ENCODE data around the gene BAAT.

Gene BAAT

GRCh38 chr9:101398930-101399642 lies 14.3 kb upstream of the BAAT start:
- peak in 8 of 56 donors; percentile 26 to 66 (median 35) for DNase-seq

DNA sequence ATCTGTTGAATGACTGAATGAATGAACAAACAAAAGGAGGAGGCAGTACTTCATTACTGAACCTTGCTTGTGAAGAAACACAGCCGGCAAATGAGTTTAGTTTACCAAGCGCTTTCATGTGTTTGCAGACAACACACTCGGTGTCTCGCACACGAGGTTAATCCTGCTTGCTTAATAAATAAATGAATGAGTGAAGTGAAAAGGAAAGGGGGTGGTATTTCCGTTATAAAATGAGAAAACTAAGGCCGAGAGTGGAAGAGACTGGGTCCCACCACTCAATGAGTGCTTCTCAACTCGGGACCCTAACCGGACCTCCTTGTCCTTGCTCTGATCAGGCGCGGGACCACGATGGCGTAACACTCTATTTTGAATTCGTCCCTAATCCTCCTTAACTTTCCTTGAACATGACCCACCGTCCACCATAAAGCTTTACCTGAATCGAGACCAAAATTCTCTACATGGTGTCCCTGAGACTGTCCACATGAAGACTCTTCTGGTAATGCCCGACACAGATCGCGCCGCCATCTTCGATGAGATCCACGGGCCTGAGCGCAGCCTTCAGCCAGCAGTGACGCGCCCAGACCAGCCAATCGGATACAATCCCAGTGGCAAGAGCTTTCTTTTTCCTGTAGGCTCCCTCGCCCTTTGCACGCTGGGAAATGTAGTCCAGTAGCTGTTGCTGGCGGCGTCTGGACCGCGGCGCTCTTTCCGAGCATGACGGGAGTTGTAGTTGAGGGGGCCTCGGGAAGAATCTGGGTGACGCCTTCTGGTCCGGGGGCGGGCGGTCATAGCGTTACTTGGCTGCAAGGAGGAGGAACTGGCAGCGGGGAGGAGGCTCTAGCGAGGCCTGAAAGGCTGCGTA lies 13.5 kb upstream of the BAAT start, which contains the start of the genes MRPL50 and ZNF189:
TSS of gene MRPL50 (minus strand) at position 551 of the 862 bp plus-strand sequence. CDS start at position 525, 26 bp downstream.
TSS of gene ZNF189 (plus strand) at position 784 of the 862 bp plus-strand sequence. CDS start 306 bp downstream, outside the sequence.
- peak; percentile 71 to 100 (median 99) for DNase-seq

DNA sequence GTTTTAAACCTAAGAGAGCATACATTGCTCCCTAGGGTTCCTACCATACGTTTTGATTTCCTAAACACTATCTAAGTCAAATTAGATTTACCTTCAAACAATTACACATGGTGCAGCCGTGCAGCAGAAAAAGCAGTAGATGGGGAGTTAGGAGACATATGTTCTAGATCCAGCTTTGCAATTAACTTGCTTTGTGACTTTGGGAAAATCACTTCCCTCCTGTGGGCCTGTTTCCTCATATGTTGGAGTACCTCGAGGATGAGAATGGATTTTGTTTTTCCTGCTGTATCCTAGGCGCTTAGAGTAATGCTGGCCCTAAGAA lies 12.9 kb upstream of the BAAT start:
- DNase-seq: no peak

DNA sequence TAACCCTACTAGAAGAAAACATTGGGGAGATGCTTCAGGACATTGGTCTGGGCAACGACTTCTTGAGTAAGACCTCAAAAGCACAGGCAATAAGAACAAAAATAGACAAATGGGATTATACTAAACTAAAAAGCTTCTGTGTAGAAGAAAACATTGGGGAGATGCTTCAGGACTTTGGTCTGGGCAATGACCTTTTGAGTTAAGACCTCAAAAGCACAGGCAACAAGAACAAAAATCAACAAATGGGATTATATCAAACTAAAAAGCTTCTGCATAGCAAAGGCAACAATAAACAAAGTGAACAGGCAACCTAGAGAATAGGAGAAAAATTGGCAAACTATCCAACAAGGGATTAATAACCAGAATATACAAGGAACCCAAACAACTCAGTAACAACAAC lies 9.9 kb upstream of the BAAT start:
- DNase-seq: no peak

GRCh38 chr9:101393135-101393534 lies 8.3 kb upstream of the BAAT start:
- DNase-seq: no peak

GRCh38 chr9:101388507-101388993 lies 3.7 kb upstream of the BAAT start:
- no peak for DNase-seq

DNA sequence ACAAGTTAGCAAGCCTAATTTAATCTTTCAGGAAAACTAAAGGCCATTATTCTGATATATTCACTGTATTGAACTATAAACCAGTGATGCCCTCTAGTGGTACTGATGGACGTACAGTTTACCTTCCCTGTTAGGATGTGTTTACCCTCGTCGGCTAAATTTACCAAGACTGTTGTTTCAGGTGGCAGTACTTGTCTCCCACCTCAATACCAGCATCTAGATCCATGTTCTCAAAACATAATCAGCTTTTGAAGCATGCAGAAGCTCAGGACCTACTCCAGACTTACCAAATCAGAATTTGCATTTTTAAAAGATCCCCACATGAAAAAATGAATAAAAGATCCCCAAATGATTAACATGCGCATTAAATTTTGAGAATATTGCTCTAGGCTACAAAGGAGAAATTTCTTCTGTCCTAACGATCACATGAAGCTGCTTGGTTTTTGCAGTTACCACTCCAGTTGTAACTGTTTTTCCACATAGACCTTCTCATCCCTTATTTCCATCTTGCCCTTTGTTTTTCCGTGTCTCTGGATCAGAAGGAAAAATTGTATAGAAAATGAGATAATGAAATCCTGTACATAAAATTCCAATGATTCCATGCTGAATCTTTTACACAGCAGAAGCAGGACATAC lies 3.2 kb upstream of the BAAT start:
- DNase-seq: peak in 1 of 56 donors; percentile 22

- DNase-seq: no peak
These were observed 1.4 kb downstream of the BAAT start for GRCh38 chr9:101383361-101383760.

DNA sequence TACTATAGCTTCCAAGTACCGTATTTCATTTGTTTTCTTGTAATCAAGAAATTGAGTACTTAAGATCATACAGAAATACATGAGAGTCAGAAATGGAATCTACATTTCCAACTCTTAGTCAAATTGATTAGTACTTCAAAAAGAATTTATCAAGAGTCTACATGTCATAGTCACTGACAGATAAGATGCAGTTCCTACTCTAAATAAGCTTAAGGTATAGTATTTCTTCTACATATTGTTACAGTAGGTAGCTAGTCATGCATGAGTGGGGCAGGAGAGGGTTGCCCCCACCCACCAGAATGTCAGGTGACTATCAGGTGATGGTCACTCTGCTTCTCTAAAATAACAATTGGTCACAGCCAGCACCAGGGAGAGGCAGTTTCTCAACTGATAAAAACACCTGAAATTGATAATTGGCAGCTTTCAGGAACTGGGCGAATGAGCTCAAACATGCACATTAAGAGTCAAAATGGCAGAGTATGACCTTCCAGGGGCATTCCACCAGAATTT lies 2.9 kb downstream of the BAAT start:
- DNase-seq: no peak

- DNase-seq: no peak
These were observed 3.7 kb downstream of the BAAT start for GRCh38 chr9:101381118-101381517.

- DNase-seq: no peak
These were observed 4.5 kb downstream of the BAAT start for GRCh38 chr9:101380295-101380694.

GRCh38 chr9:101376111-101376848 lies 8.5 kb downstream of the BAAT start:
- peak in 2 of 56 donors; percentile 28 to 53 for DNase-seq

DNA sequence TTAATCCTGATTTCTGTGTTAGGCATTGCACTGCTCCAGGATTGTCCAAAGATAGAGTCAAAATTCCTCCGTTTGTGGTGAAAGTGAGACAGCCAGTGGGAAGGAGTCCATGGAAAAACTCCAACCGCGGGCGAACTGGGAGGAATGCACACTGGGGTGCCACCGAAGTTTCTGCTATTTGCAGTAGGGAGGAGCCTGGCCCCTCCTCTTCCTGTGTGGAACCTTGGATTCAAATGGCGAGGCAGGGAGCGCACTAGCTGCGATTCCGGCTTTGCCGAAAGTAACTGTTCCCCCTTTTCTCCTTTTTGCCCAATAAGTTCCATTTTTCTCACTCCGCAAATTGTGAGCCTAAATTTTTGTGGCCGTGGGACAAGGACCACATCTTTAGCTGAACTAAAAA lies 9.3 kb downstream of the BAAT start:
- DNase-seq: no peak

DNA sequence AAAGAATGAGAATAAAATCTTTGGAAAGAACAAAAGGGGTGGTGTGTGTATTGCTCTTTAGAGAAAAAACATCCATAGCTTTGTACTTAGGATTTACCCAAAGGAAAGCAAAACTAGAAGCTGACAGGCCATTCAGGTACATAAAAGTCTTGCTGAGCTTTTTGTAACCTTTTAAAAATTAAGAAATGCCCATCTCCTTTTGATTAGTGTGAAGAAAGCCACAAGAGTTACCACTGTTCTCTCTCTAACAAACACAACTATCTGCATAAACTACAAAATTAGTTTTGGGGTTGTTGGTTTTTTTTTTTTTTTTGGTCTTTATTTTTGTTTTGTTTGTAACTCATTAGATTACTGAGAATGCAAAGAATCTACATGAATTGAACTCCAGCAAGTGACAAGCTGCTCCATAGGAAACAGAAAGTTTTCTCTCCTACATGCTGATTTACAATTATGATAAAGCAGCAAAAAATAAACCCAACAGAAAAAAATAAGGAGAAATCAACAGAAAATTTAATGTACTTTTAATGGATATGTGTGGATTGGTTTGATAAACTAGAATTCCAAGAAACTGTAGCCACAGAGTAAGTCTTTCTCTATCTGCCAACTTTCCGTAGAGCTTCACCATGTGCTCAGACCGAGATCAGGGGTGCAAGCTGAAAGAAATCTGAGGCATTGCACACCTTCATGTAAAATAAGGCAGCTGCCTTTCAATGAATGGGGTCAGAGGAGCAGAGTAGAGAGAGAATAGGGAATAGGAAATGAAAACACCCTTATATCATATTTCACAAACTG lies 12.3 kb downstream of the BAAT start:
- no peak for DNase-seq

DNA sequence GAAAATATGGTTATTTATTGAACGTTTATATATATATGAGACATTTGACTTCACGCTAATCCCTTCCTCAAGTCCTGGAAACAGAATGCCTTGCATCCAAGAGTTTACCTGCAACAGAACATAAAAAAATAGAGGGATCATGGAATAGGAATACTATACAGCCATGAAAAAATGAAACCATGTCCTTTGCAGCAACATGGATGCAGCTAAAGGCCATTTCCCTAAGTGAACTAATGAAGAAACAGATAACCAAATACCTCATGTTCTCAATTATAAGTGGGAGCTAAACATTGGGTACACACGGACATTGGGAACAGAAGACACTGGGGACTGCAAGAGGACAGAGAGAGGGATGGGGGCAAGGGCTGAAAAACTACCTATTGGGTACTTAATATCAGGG lies 13.0 kb downstream of the BAAT start:
- no peak for DNase-seq

DNA sequence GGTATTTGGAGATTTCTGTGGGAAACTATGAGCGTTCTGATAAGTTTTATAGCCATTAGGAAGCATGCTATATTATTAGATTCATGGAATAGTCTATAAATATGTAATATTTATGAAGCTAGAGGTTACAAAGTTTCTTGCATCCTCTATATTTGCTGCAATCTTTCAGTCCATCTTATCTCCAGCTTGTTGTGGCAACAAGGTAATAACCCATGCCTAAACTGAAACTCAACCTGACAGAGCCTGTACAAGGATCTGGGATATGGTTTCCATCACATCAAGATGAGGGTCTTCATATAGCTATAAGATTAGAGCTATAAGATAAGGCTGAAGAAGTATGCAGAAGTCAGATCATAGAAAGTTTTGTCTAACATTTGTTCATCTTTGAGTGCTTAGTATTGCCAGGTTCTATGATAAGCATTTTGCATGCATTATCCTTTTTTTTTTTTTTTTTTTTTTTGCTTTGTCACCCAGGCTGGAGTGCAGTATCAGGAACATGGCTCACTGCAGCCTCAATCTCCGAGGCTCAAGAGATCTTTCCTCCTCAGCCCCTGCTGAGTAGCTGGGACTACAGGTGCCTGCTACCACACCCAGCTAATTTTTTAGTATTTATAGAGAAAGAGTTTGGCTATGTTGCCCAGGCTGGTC lies 14.8 kb downstream of the BAAT start:
- DNase-seq: no peak

DNA sequence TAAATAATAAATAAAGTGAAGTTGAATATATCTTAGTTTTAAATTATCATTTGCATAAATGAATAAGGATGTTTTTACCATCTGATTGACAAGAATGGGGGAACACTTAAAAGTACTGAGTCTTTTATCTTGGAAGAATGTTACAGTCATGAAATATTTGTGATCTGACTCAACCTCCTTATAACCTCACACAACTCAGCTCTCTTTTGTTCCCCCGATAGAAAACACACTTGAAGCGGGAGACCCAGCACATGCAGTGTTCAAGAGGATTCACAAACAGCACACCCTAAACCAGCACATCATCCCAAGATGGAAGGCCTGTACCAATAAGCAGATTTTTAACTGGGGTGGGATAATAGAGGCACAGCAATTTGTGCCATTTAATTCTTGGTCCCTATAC lies 15.5 kb downstream of the BAAT start:
- DNase-seq: no peak

GRCh38 chr9:101367323-101367722 lies 17.5 kb downstream of the BAAT start:
- DNase-seq: no peak

GRCh38 chr9:101366038-101366756 lies 18.6 kb downstream of the BAAT start:
- no peak for DNase-seq
